GM18907 (cell line): ENCODE measurements around the gene ALG9.

Experiments
- ATAC-seq: cut with Tn5 transposase; IDR thresholded peaks from one replicate; pipeline ENCODE4 v1.9.1; 2021; ENCODE audit warnings: mild to moderate bottlenecking, moderate library complexity; ENCODE audit not compliant: unreplicated experiment

ALG9 gene, protein sequence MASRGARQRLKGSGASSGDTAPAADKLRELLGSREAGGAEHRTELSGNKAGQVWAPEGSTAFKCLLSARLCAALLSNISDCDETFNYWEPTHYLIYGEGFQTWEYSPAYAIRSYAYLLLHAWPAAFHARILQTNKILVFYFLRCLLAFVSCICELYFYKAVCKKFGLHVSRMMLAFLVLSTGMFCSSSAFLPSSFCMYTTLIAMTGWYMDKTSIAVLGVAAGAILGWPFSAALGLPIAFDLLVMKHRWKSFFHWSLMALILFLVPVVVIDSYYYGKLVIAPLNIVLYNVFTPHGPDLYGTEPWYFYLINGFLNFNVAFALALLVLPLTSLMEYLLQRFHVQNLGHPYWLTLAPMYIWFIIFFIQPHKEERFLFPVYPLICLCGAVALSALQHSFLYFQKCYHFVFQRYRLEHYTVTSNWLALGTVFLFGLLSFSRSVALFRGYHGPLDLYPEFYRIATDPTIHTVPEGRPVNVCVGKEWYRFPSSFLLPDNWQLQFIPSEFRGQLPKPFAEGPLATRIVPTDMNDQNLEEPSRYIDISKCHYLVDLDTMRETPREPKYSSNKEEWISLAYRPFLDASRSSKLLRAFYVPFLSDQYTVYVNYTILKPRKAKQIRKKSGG

DNA sequence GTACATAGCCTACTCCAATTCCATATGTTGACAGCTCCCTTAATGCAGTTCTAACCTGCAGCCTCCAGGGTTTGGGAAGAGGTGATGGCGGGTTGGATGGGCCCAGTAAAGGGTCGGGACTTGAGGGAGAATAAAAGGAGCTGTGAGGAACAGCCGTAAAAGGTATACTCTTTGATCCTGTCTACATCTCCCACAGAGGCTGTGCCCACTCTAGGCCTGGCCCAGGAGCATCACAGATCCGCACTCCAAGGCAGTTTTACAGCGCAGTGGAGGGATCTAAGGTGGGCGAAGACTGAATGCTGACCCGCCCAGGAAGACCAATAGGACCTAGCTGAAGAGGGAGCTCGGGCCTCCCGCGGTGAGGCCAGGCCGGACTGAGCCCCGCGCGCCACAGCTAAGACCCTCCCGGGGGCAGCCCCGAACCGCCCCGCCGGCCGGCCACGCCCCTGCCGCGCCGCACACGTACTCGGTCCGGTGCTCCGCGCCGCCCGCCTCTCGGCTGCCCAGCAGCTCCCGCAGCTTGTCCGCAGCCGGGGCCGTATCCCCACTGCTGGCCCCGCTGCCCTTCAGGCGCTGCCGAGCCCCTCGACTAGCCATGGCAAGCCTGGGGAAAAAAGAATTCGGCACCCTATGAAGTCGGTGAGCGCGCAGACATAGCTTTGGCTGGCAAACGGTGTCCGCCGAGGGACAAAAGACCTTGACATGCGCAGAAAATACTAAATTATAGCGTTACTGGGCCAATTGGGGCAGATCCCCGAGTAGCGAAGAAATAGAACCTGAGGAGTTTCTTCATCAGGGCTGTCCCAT, at the start of gene ALG9:
TSS of gene ALG9 (minus strand) at position 696 of the 807 bp plus-strand sequence. CDS start at position 597, 99 bp downstream.
- ATAC-seq: peak; percentile 90

DNA sequence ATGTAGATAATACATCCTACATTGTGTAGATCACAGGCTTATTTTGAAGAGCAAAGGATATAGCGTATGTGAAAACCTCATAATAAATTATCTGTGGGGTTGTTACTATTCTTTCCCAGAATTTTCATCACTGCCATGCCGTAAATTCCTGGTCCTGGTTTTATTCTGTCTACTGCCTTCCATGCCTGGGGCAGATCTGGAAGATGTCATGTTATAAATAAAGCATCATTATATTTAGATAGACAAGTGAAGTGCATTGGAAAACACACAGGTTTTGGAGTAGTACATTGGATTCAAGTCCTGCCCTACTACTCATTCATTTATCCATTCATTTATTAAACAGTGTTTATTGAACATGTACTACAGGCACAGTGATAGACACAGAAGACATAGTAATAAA, 49.5 kb upstream of the ALG9 start:
- no peak for ATAC-seq

DNA sequence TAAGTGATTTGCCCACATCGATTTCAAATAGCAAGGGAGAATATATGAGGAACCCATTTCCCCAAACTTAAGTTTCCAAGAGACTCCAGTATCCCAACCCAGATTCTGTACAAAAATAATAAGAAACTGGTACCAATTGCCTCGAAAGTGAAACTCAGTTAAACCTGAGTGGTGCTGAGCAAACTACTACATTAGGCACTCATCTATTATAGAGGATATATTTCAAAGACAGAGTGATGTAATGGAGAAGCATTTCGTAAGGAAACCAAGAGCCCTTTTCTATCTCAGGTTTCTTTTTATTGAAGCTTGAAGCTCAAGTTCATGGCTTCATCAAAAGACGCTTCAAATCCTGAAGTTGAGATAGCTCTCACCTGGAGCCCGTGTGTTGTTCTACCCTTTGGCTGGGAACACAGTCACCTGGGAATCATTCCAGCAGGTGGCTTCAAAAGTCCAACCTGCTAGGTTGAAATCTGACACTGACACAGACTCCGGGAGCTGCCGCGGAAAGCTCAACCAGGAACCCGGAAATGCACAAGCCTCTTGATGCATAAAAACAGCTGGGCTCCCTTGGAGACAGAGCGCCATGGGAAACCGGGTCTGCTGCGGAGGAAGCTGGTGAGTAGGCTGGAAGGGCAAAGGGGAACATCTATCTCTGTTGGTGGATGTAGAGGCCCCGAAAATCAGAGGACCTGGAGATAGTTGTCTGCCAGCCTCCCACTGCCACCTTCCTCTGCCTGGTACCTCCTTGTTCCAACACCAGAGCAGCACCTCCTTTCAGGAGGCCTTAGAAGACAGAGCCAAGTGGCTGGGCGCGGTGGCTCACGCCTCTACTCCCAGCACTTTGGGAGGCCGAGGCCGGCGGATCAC, 47.2 kb upstream of the ALG9 start, which contains the start of gene C11orf52:
TSS of gene C11orf52 (plus strand) at position 524 of the 867 bp plus-strand sequence. CDS start at position 584, 60 bp downstream.
- no peak for ATAC-seq

DNA sequence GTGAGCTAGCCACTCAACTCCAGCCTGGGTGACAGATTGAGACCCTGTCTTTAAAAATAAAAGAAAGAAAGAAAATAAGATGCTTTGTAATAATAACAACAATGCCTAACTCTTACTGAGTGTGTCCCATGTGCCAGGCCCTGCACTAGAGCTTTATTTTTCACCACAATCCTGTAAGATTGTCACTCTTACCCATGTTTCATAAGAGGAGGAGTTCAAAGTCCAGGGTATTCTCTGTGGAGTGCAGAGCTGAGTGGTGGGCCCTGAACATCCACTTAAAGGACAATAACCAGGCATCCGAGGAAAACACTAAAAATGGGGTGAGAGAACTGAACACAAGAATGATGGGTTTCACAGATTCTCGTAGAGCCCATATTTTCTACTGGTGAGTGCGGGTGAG, 46.4 kb upstream of the ALG9 start:
- ATAC-seq: no peak

DNA sequence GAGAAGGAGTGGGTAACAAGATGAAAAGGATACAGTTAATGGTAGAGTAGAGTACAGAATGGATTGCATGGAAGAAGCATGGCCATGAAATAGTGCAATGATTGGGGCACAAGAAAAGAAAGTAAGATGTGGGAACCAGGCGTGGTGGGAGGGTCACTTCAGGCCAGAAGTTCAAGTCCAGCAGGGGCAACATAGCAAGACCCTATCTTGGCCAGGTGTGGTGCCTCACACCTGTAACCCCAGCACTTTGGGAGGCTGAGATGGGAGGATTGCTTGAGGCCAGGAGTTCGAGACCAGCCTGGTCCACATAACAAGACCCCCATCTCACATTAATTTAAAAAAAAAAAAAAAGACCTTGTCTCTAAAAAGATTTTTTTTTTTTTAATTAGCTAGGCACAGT, 45.9 kb upstream of the ALG9 start:
- ATAC-seq: no peak

DNA sequence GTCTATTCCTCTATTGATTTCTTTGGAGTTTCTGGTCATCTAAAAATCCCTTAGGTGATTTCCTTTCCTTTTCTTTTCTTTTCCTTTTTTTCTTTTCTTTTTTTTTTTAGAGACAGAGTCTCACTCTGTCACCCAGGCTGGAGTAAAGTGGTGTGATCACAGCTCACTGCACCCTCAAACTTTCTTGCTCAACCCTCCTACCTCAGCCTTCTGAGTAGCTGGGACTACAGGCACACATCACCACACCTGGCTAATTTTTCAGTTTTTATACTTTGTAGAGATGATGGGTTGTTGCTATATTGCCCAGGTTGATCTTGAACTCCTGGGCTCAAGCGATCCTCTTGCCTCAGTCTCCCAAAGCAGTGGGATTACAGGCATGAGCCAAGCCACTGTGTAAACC, 45.4 kb upstream of the ALG9 start:
- ATAC-seq: no peak

DNA sequence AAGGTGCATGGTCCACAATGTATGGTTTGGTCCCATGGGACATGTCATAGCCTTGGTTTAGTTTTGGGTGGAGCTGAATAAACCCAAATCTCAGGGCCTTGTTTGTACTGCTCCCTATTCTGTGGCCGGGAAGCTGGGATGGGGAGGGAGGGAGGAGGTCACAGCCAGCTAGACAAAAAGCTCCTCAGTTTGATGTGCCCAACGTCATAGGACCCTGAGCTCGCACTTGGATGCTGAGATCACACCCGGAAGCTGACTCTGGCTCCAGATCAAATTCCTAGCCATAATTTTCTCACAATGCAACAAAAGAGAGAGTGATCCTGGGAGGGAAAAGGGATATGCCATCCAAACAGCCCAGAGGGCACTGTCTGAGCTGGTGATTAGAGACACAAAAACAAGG, 42.6 kb upstream of the ALG9 start:
- ATAC-seq: no peak

DNA sequence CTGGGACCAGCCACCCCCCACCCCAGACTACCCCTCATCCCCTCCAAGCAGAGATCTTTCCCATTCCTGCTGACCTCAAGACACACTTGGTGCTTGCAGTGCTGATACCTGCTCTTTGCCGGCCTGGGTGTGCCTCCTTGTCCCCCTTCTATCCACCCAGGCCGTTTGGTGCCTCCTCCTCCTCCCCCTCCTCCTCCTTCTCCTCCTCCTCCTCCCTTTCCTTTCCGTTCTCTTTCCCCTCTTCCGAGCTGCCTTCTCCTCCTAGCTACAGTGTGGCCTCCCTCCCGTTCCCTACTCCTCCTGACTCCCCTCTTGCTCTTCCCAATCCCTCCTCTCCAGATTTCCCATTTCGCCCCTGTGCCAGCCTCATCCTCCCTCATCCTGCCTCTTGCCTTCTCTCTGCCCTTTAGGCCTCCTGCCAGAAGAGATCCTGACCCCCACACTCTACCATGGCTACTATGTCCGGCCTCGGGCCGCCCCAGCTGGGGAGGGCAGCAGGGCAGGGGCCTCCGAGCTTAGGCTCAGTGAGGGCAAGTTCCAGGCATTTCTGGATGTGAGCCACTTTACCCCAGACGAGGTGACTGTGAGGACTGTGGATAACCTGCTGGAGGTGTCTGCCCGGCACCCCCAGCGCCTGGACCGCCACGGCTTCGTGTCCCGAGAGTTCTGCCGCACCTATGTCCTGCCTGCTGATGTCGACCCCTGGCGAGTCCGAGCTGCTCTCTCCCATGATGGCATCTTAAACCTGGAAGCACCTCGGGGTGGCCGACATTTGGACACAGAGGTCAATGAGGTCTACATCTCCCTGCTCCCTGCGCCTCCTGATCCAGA, 41.9 kb upstream of the ALG9 start:
- ATAC-seq: no peak

DNA sequence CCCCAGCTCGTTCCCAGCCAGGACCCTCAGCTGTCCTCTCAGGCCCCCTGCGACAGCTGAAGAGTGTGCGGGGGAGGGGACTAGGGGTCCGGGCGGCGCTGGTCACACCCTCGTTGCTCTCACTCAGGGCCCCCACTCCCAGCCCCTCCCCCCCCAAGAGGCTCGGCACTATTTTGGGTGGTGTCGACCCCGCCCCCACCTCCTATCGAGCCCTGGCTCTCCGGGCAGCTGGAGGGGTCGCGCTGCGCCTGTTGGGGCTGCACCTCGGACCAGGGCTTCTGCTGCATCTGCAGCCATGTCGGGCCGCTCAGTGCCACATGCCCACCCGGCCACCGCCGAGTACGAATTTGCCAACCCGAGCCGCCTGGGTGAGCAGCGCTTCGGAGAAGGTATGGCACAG, 41.2 kb upstream of the ALG9 start, which contains the start of gene HSPB2:
TSS of gene HSPB2 (plus strand) at position 200 of the 400 bp plus-strand sequence. CDS start at position 296, 96 bp downstream.
- no peak for ATAC-seq

DNA sequence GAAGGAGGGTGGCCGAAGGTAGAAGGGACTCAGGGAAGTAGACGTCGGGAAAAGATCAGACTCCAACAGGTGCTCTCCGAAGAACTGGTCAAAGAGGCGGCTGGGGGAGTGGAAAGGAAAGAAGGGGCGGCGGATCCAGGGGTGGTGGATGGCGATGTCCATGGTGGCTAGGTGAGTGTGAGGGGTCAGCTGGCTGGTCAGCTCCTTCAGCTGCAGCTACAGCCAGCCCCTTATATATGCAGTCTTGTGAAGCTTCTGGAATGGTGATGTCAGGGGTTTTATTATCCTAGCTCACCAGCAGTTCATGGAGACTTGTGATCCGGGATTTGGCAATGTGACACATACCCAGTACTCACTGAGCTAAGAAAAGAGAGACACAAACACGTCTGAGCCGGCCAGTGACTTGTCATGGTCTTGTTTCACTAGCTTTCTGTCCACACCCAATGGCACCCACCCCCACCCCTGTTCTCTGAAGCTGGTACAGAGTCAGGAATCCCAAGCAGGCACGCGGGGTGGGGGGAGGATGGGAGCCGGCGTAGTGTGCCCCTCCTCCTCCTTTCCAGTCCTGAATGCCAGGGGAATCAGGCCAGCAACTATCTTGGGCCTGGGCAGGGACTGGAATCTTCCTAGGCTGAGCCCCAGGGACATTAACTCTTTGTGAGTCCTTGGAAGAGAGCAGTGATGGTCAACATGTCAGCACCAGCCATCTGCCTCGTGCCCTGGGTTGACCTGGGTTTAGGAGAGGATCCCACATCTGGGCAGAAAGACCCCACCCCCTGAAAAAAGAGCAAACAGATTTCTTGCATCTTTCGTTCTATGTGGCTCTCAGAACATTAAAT, 40.4 kb upstream of the ALG9 start, which contains the start of gene CRYAB:
TSS of gene CRYAB (minus strand) at position 208 of the 839 bp plus-strand sequence. CDS start at position 162, 46 bp downstream.
- no peak for ATAC-seq

DNA sequence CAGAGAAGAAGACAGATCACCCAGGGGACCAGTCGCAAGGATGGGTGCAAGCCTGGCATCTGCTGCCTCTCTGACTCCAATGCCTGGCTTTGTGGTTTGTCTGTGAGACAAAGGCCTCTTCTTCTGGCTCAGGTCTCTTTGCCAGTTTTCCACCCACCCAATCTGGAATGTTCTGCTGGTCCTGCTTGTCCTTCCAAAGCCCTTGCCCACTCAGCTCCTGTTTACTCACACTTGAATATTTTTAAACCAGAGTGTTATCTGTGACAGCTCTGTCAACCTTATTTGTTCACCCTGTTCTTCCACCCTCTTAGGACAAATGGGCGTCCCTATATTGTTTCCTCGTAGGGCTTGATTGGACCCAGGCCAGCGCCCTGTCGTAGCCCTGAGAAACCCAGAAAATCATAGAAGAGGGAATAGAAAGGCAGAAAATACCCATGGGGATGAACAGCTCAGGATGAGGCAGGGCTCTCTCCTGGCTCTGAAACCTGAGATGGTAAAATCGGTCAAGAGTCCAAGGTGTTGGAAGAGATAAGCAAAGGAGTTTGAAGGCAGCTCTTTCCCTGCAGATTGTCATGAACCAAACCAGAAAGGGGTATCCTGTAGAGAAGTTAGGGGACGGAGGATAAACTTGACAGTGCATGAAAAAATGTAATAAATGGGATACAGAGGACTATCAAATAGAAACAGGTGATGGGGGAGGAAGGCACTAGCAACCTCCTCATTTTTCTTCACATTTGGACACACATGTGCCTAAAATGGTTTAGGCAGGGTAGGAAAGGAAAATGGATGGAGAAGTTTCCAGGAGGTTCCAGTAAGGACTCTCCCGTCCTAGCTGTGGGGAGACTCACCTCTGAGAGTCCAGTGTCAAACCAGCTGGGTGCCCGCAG, 39.5 kb upstream of the ALG9 start:
- no peak for ATAC-seq

DNA sequence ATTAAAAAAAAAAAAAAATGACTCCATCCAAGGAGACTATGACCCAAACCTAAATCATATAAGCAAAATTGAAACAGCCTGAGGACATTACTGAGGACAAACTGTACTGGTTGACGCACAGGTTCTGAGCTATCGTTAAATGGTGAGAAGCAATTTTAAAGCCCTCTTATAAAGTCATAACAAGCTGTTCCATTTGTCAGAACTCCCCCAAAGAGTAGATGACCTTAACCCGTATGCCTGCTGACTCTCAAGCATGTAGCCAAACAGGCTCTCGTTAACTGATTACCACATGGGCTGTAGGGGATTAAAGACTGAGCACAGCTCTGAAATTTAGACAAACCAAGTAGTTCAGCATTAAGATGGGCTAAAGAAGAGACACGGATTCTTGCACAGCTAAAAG, 38.0 kb upstream of the ALG9 start:
- no peak for ATAC-seq

DNA sequence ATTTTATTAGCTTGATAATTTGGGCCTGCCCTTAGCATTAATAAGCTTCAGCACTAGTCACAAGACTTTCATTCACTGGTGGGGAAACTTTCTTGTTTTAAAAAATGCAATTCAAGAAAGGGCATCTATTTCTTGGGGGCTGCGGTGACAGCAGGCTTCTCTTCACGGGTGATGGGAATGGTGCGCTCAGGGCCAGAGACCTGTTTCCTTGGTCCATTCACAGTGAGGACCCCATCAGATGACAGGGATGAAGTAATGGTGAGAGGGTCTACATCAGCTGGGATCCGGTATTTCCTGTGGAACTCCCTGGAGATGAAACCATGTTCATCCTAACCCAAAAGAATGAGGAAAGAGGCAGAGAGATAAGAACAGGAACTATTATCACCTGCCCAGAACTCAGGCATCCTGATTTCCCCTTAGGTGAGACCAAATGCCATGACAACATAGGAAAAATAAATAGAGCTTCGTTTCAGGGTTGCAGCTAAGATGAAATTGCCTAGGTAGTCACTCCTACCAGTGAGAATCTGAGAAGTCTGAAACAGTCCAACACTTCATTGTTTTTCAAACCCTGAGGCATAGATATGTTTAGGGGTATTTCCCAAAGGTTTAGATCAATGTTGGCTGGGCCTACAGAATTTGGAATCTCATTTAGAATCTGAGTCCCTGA, 37.4 kb upstream of the ALG9 start:
- no peak for ATAC-seq

DNA sequence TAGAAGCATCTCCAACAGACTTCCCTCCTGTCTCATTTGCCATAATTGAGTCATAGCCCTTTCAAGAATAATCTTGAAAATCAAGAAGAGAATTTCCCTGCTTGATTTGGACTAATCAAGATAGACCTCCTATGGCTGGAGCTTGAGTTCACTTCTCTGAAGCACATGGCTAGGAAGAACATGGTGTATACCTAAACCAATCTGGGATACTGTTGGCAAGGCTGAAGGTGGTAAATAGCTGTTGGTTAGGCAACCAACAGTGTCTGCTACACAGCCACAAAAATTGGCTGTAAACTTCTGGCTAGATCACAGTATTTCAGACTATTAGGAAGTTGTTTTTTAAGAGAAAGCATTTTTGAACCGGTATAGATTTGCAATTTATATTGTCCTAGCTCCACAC, 35.3 kb upstream of the ALG9 start:
- ATAC-seq: no peak

DNA sequence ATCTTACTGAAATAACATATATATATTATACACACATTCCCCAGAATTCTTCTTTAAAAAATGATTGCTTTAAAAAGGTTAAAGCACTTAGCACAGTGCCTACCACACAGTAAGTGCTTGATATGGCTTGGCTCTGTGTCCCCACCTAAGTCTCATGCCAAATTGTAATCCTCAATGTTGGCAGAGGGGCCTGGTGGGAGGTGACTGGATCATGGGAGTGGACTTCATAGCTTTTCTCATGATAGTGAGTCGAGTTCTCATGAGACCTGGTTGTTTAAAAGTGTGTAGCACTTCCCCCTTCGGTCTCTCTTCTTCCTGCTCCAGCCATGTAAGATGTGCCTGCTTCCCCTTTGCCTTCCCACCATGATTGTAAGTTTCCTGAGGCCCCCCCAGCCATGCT, 34.0 kb upstream of the ALG9 start:
- no peak for ATAC-seq

DNA sequence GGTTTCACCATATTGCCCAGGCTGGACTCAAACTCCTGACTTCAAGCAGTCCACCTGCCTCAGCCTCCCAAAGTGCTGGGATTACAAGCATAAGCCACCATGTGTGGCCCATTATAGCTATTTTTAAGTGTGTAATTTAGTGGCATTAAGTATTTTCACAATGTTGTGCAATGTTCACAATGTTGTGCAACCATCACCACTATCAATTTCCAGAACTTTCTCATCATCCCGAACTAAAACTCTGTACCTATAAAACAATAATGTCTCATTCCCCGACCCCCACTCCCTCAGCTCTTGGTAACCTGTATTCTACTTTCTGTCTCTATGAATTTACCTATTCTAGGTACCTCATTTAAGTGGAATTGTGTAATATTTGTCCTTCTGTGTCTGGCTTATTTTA, 15.5 kb upstream of the ALG9 start:
- ATAC-seq: no peak

DNA sequence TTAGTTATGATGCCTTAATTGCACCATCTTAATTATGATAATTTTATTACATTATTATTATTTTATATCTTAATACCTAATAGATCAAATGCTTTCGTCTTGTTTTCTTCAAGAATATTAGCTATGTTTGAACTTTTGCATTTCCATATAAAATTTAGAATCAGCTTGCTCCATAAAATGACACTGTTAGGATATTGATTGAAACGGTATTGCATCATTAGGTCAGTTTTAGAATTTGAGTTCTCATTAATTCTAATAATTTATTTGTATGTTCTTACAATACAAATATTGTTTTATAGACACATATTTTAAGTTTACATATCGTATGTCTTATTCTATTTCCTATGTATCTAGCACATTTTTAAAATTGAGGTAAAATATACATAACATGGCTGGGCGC, 14.7 kb upstream of the ALG9 start:
- no peak for ATAC-seq
